ENCODE data around the gene CHL1.

The CHL1 gene

GRCh38 chr3:196311-197148 is at the start of gene CHL1:
Gene CHL1, plus strand, starts transcription at chr3:196763. Its CDS starts 123,014 bp downstream, at chr3:319777.
- Histone ChIP-seq H3K4me1 (ENCODE audit: low read length) (no peaks in the 10 kb centered on the region), H3K79me2 (ENCODE audit: low read length) (no peaks in the 10 kb centered on the region), H3K4me3 (ENCODE audit: low read length) (no peak within 1 kb of the TSS), H2AFZ (ENCODE audit: low read length) (no peak within 1 kb of the TSS), H3K9me2 (replicated peaks; ENCODE audit: insufficient read depth, low read length) (no peaks in the 10 kb centered on the region), H3K9me3 (replicated peaks; ENCODE audit: insufficient read depth, low read length) (no peaks in the 10 kb centered on the region), H3K27me3 (replicated peaks; ENCODE audit: insufficient read depth, low read length) (no peaks in the 10 kb centered on the region), H3K36me3 (replicated peaks; ENCODE audit: insufficient read depth, low read length) (no peaks in the 10 kb centered on the region), H3K9ac (ENCODE audit: low read length) (no peak within 1 kb of the TSS), H3K27ac (ENCODE audit: low read length) (no peak within 1 kb of the TSS), H3K4me2 (ENCODE audit: low read depth, low read length) (no peak within 1 kb of the TSS), H4K20me1 (ENCODE audit: insufficient read depth, low read length) (no peaks in the 10 kb centered on the region), H3F3A (ENCODE audit: insufficient read depth, low read length) (no peaks in the 10 kb centered on the region)
- TF ChIP-seq CTCF (IDR thresholded peaks at IDR 0.05; ENCODE audit: low read length) (no peak), EZH2 (optimal IDR thresholded peaks at IDR 0.05; ENCODE audit: low read depth, low read length) (no peak), EZH2phosphoT487 (IDR thresholded peaks at IDR 0.05; ENCODE audit: low read length) (no peak)
- DNase-seq = no peak

- Histone ChIP-seq H3F3A (ENCODE audit: insufficient read depth, low read length) (no peaks in the 10 kb centered on the region), H4K20me1 (ENCODE audit: insufficient read depth, low read length) (no peaks in the 10 kb centered on the region), H3K9me2 (replicated peaks; ENCODE audit: insufficient read depth, low read length) (no peaks in the 10 kb centered on the region), H3K27ac (ENCODE audit: low read length) (no peak overlapping the region), H3K4me1 (ENCODE audit: low read length) (no peaks in the 10 kb centered on the region), H3K9ac (ENCODE audit: low read length) (no peak overlapping the region), H3K36me3 (replicated peaks; ENCODE audit: insufficient read depth, low read length) (no peaks in the 10 kb centered on the region), H2AFZ (ENCODE audit: low read length) (no peak overlapping the region), H3K4me3 (ENCODE audit: low read length) (no peak overlapping the region), H3K9me3 (replicated peaks; ENCODE audit: insufficient read depth, low read length) (no peaks in the 10 kb centered on the region), H3K27me3 (replicated peaks; ENCODE audit: insufficient read depth, low read length) (no peaks in the 10 kb centered on the region), H3K4me2 (ENCODE audit: low read depth, low read length) (no peak overlapping the region), H3K79me2 (ENCODE audit: low read length) (no peaks in the 10 kb centered on the region)
- TF ChIP-seq EZH2phosphoT487 (IDR thresholded peaks at IDR 0.05; ENCODE audit: low read length) (no peak), EZH2 (optimal IDR thresholded peaks at IDR 0.05; ENCODE audit: low read depth, low read length) (no peak), CTCF (IDR thresholded peaks at IDR 0.05; ENCODE audit: low read length) (no peak)
- DNase-seq = no peak
These were observed 44.9 kb upstream of the CHL1 start for GRCh38 chr3:151614-152189.

GRCh38 chr3:159974-160373 is 36.6 kb upstream of the CHL1 start:
- no peaks in the 10 kb centered on the region for H3K4me1 ChIP-seq (ENCODE audit: low read length)
- H3K9me3 ChIP-seq (replicated peaks; ENCODE audit: insufficient read depth, low read length) = no peaks in the 10 kb centered on the region
- no peaks in the 10 kb centered on the region for H3K79me2 ChIP-seq (ENCODE audit: low read length)
- H4K20me1 ChIP-seq (ENCODE audit: insufficient read depth, low read length) = no peaks in the 10 kb centered on the region
- H3K4me2 ChIP-seq (ENCODE audit: low read depth, low read length) = no peak overlapping the region
- no peaks in the 10 kb centered on the region for H3F3A ChIP-seq (ENCODE audit: insufficient read depth, low read length)
- no peak overlapping the region for H2AFZ ChIP-seq (ENCODE audit: low read length)
- no peak for DNase-seq
- H3K27ac ChIP-seq (ENCODE audit: low read length) = no peak overlapping the region
- H3K27me3 ChIP-seq (replicated peaks; ENCODE audit: insufficient read depth, low read length) = no peaks in the 10 kb centered on the region
- TF ChIP-seq EZH2phosphoT487 (IDR thresholded peaks at IDR 0.05; ENCODE audit: low read length) (no peak), EZH2 (optimal IDR thresholded peaks at IDR 0.05; ENCODE audit: low read depth, low read length) (no peak)
- H3K9ac ChIP-seq (ENCODE audit: low read length) = no peak overlapping the region
- H3K36me3 ChIP-seq (replicated peaks; ENCODE audit: insufficient read depth, low read length) = no peaks in the 10 kb centered on the region
- no peaks in the 10 kb centered on the region for H3K9me2 ChIP-seq (replicated peaks; ENCODE audit: insufficient read depth, low read length)
- no peak overlapping the region for H3K4me3 ChIP-seq (ENCODE audit: low read length)

GRCh38 chr3:166071-166470 is 30.5 kb upstream of the CHL1 start:
- TF ChIP-seq EZH2phosphoT487 (IDR thresholded peaks at IDR 0.05; ENCODE audit: low read length) (no peak), EZH2 (optimal IDR thresholded peaks at IDR 0.05; ENCODE audit: low read depth, low read length) (no peak), CTCF (IDR thresholded peaks at IDR 0.05; ENCODE audit: low read length) (no peak)
- Histone ChIP-seq H3K9me3 (replicated peaks; ENCODE audit: insufficient read depth, low read length) (no peaks in the 10 kb centered on the region), H3K4me2 (ENCODE audit: low read depth, low read length) (no peak overlapping the region), H2AFZ (ENCODE audit: low read length) (no peak overlapping the region), H3K27me3 (replicated peaks; ENCODE audit: insufficient read depth, low read length) (no peaks in the 10 kb centered on the region), H3K27ac (ENCODE audit: low read length) (no peak overlapping the region), H3K9me2 (replicated peaks; ENCODE audit: insufficient read depth, low read length) (no peaks in the 10 kb centered on the region), H3K79me2 (ENCODE audit: low read length) (no peaks in the 10 kb centered on the region), H3F3A (ENCODE audit: insufficient read depth, low read length) (no peaks in the 10 kb centered on the region), H4K20me1 (ENCODE audit: insufficient read depth, low read length) (no peaks in the 10 kb centered on the region), H3K4me3 (ENCODE audit: low read length) (no peak overlapping the region), H3K4me1 (ENCODE audit: low read length) (no peaks in the 10 kb centered on the region), H3K9ac (ENCODE audit: low read length) (no peak overlapping the region), H3K36me3 (replicated peaks; ENCODE audit: insufficient read depth, low read length) (no peaks in the 10 kb centered on the region)
- no peak for DNase-seq

Data from MM.1S (cell line).